ENCODE results near the gene SORCS1.

Gene SORCS1

DNA sequence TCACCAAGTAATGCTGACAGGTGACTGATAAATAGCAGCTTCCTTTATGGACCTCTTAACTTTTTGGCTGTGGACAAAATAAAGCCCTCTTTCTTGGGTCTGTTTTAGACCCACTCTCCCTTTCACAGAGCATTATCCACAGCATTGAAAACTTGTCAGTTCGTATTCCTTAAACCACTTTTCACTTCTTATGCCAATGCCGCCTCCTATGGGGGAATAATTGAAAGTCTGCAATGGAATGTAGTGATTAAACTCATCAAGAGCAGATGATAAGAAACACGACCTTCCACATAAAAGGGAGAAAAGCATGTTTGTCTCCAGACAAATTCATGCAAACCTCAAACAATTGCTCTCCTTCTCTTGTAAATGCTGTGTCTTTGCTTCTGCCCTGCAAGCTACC, 153.4 kb downstream of the SORCS1 start:
- TF ChIP-seq ZNF274 (IDR thresholded peaks at IDR 0.05; ENCODE audit: low read depth, low read length): no peak
- no peak overlapping the region for H3K4me3 ChIP-seq (ENCODE audit: low read length)

DNA sequence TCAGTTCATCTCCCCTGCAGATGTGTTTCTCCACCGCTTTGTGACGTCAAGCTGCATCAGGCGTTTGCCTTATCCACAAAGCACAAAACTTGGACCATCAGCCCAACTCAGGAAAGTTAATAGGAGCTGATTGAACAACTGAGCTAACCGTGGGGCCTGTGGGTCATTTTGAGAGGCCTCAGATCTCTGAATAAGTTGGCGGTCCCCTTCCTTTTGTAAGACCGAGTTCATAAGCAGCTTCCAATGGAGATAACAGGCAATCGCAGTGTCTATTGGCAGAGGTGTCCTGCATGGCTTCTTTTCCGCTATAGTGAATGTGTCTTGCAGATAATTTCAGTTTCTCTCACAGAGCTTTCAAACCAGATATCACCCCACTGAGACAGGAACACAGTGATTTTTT, 154.0 kb downstream of the SORCS1 start:
- TF ChIP-seq ZNF274 (IDR thresholded peaks at IDR 0.05; ENCODE audit: low read depth, low read length): no peak
- no peak overlapping the region for H3K4me3 ChIP-seq (ENCODE audit: low read length)

DNA sequence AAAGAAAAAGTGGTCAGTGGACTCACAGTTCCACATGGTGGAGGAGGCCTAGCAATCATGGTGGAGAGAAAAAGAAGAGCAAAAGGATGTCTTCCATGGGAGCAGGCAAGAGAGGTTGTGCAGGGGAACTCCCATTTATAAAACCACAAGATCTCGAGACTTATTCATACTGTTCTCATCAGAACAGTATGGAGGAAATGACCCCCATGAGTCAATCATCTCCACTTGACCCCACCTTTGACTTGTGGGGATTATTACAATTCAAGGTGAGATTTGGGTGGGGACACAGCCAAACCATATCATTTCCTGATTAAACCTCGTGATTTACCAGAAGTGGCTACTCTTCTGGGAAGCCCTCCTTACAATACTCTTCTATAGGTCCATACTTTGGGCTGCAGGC, 160.1 kb downstream of the SORCS1 start:
- TF ChIP-seq ZNF274 (IDR thresholded peaks at IDR 0.05; ENCODE audit: low read depth, low read length): no peak

DNA sequence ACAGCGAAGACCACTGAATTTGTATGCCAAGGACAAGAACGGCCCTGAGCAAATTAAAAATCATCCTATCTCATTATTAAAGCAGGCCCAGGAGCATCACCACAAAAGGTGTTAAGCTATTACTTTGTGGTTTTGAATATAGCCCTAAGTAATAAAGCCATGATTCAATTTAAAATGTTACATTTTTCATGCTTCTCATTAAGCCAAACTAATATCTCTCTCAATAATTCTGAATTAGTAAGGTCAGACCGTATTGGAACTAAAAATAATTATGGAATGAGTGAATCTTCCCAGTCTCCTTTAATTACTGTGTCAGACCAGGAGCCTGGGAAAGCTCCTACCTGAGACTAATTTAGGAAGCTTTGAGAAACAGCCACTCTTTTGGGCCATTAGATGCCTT, 162.4 kb downstream of the SORCS1 start:
- no peak for TF ChIP-seq ZNF274 (IDR thresholded peaks at IDR 0.05; ENCODE audit: low read depth, low read length)
- H3K4me3 ChIP-seq (ENCODE audit: low read length): no peak overlapping the region

More for the DNA sequence above, 160.1 kb downstream of the SORCS1 start:
- no peak overlapping the region for H3K4me3 ChIP-seq (ENCODE audit: low read length)

DNA sequence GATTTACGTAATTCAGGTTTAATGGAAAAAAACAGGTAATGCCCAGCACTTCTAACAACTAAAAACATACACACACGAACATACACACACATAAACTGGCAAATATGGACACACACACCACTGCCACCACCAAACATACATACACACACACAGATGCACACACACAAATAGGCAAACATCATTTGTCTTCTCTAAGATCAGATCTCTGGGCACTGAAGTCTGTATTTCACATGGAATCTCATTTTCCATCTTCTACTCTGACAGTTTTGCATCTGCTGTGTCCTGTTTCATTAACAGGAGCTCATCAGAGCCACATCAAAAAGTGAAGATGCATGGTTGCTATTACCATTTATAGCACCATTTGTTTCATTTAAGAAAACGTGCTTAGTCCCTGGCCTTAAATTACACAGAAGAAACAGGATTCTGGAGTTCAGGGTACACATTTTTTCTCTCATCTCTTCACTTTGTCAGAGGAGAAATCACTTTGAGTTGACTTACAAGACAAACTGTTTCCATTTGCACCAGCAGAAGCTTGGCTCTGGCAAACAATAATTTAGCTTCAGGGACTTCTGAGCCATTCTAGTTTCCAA, 165.3 kb downstream of the SORCS1 start:
- H3K4me3 ChIP-seq (ENCODE audit: low read length): no peak overlapping the region
- TF ChIP-seq ZNF274 (IDR thresholded peaks at IDR 0.05; ENCODE audit: low read depth, low read length): no peak

DNA sequence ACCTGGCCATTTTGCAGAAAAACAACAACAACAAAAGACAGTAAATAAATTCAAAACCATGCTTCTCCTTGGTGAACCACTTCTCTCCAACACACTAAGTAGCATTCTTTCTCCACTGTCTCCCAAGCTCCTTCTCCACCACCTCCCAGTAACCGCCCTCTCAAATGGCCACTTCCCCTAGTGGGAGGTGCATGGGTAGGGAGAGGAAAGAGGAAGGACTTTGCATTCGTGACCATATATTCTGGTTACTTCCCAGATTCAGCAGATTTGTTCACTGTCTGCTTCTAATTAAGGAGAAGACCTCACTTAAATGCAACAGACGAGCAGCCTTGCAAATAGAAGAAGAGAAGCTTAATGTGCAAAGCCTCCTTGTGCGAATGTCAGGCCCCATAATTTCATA, 166.8 kb downstream of the SORCS1 start:
- TF ChIP-seq ZNF274 (IDR thresholded peaks at IDR 0.05; ENCODE audit: low read depth, low read length): no peak
- no peak overlapping the region for H3K4me3 ChIP-seq (ENCODE audit: low read length)

DNA sequence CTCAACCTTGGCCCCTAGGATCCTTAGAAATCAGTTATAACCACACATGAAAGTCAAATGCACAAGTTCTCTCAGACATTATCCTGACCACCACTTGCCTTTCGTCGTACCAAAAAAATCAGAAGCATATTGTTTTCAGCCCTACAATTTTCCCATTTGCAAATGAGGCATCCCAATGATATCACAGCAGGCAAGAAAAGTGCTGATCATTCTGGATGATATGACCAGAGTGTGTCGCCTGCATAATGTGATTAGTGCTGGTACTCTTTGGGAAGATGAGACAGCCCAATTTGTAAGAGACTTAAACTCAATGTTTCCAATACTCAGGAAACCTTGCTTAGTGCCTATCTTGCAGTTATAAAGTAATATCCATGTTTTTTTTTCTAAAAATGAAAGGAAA, 168.0 kb downstream of the SORCS1 start:
- no peak for TF ChIP-seq ZNF274 (IDR thresholded peaks at IDR 0.05; ENCODE audit: low read depth, low read length)
- no peak overlapping the region for H3K4me3 ChIP-seq (ENCODE audit: low read length)

DNA sequence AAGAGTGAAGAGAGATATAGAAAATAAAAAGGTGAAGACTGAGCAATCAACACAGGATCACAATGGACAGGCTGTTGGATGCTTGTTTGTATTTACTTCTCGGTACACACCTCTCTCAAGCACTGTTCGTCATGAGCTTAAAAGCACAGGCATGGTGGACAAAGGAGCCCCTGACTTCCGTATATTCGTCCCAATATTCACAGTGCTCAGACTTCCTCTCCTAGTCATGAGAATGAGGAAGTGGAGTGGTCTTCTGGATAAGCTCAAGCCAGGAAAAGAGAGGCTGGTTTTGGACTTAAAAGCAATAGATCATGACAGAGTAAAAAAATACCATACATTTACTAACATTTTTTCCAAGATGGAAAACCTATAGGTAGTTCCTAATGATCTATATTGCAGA, 172.5 kb downstream of the SORCS1 start:
- TF ChIP-seq ZNF274 (IDR thresholded peaks at IDR 0.05; ENCODE audit: low read depth, low read length): no peak
- H3K4me3 ChIP-seq (ENCODE audit: low read length): no peak overlapping the region

DNA sequence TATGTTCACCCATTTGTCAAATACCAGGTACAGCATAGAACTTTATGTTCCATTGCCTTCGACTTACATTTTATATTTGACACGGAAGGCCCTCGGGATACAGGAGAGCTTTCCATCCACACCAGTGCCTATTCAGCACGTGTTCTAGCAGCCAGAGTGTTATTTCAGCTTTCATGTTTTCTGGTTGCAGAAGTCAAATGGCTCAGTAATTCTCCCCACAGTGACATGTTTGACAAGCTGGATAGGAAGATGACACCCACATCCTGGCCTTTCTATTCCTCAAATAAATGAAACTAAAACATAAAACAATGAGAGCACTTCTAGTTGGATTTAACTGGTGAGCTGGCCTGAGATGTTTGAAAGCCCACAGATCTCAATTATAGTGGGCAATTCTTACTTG, 173.4 kb downstream of the SORCS1 start:
- no peak overlapping the region for H3K4me3 ChIP-seq (ENCODE audit: low read length)
- no peak for TF ChIP-seq ZNF274 (IDR thresholded peaks at IDR 0.05; ENCODE audit: low read depth, low read length)

DNA sequence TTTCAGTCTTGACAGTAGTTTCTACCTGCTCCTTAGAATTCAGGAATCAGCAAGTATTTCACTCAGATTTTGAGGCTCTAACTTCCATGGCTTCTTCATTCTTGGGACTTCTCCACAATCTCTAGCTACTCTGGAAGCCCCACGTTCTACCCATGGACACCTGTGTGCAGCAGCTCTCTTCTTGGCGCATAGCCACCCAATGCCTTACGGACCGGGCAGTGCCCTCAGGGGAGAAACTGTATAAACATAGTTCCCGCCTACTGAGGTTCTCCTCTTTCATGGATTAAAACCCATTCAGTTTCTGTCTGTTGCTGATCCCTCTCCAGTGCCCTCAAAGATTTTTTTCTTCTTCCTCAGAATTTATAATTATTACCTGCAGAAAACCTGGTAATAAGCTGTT, 177.1 kb downstream of the SORCS1 start:
- no peak overlapping the region for H3K4me3 ChIP-seq (ENCODE audit: low read length)
- TF ChIP-seq ZNF274 (IDR thresholded peaks at IDR 0.05; ENCODE audit: low read depth, low read length): no peak

DNA sequence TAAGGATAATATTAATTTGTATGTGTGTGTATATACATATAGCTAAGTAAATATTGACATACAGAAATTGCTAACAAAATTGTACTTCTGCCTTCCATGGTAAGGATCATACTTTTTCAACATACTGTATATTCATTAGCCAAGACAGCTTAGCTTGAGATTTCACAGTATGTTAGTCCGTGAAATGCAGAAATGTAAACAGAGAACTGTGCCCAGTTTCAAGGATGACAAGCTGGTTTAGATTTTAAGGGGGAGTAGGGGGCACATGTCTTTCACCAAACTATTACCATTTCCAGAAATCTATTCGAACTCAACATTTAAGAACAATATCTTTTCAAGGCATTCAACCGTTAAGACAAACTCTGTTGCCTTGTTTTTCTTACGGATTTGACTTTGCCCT, 182.2 kb downstream of the SORCS1 start:
- TF ChIP-seq ZNF274 (IDR thresholded peaks at IDR 0.05; ENCODE audit: low read depth, low read length): no peak
- no peak overlapping the region for H3K4me3 ChIP-seq (ENCODE audit: low read length)

DNA sequence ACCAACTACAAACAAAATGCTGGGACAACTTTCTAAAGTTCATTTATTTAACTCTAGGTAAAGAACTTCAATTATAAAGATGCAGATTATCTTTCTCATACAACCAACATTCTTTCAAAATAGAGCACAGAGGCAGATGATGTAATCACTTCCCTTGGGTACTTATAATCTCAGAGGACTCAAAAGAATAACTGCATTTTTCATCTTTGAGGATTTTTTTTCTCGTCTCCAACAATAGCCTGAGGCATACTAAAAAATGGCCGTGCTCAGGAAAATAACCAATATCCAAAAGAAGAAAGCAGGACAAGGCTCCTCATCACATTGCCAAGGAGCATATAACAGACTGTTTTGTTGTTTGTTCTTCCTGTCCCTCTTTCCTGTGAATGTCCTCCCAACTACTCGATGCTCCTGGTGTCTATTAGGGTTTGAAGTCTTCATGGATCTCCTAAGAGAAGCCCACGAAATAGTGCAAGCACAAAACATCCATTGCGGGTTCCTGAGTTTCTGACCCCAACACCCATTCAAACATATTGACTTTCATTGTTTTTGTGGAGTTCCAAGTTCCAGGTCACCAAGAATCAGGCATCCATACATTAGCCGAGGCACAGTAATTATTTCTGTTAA, 182.9 kb downstream of the SORCS1 start:
- no peak for TF ChIP-seq ZNF274 (IDR thresholded peaks at IDR 0.05; ENCODE audit: low read depth, low read length)

DNA sequence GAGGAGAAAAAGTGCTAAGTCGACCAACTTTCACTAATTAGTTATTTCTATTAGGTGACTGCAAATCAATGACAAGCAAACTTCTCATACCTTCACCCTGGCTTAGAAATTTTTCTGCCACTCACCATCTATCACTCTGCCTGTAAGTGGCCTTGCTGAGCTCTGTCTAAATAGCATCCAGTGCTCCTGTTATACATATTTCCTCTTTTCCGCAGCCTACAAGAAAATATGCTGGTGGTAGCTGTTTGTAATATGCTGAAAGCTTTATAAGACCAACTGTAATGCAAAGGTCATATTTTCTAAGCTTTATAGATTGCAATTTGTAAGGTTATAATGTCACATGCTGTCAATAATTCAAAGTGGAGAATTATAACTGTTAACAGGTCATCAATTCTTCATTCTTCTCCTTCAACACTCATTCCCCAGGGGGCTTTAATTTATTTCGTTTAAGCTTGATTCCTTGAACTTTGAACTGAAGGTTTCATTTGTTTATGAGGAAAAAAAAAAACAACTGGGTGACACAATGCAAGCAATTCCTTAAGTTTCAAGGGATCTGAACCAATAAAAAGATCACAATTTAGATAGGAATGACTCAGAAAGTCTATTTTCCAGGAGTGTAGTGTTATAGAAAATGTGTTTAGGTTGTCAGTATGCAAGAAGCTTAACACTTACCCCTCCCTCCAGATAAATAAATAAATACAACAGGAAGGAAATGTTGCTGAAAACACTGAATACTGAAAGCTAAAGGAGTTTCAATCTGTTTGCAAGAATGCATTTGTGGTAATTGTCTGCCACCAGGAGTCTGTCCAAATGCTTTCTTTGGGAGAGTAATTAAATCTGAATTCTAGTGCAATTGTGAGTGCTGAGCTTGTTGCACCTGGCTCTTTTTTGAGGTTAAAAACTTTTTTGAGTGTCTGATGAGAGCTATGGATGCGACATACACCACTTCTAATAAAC, 183.7 kb downstream of the SORCS1 start:
- no peak for TF ChIP-seq ZNF274 (IDR thresholded peaks at IDR 0.05; ENCODE audit: low read depth, low read length)
- H3K4me3 ChIP-seq (ENCODE audit: low read length): no peak overlapping the region

More for the DNA sequence above, 182.9 kb downstream of the SORCS1 start:
- no peak overlapping the region for H3K4me3 ChIP-seq (ENCODE audit: low read length)

DNA sequence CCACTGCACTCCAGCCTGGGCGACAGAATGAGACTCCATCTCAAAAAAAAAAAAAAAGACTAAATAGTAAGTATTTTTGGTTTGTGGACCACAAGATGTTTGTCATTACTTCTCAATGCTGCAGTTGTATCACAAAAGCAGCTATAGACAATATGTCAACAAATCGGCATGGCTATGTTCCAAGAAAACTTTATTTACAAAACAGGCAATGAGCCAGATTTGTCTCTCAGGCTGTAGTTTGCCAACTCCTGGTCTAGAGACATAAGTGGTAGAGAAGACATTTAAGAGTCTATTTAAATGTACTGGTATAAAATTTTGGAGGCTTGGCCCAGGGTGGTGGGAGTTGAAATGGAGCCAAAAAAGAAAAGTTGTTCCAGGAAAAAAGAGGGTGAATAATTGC, 185.8 kb downstream of the SORCS1 start:
- TF ChIP-seq ZNF274 (IDR thresholded peaks at IDR 0.05; ENCODE audit: low read depth, low read length): no peak
- H3K4me3 ChIP-seq (ENCODE audit: low read length): no peak overlapping the region

DNA sequence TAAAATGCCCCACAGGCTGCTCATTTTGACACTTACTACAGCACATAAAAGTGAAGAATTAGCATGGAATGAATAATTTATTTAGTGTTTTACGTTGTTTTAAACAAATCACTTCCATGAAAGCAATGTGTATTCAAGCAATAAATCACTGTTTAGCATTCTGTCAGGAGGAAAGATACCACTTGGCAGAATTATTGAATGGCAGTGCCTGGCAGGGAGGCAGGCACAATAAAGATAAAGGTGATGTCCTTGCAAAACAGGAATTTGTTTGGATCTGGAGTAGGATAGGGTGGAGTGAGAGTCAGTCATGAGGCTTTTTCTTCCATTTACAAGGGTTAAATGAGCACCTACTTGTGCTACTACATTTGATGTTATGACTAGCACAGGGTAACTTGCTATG, 190.8 kb downstream of the SORCS1 start:
- TF ChIP-seq ZNF274 (IDR thresholded peaks at IDR 0.05; ENCODE audit: low read depth, low read length): no peak
- H3K4me3 ChIP-seq (ENCODE audit: low read length): no peak overlapping the region
